Bronchial epithelial cell (primary cell): ENCODE data around the gene ANKIB1. TPM values are rescaled to one million over a fixed set of nuclear protein-coding genes. Genes with fewer than 3 reads are reported as not detected.

Experiments used
- DNase-seq: peaks from one replicate; pipeline ENCODE4 v3.0.0-alpha.2; 2010; ENCODE audit warnings: low read depth
- FAIRE-seq: peaks from 2 replicates; lab custom pipeline; 2011; peaks lifted over from hg19 to GRCh38; lab: Jason Lieb, UNC
- H3K27me3 ChIP-seq: 2 replicates; pipeline ENCODE4 v1.5.1; 2011; ENCODE audit warnings: low read length; ENCODE audit not compliant: control insufficient read depth, insufficient read depth
- H3K36me3 ChIP-seq: 2 replicates; pipeline ENCODE4 v1.5.1; 2011; ENCODE audit warnings: low read length; ENCODE audit not compliant: control insufficient read depth, insufficient read depth
- H3K4me3 ChIP-seq: 2 replicates; pipeline ENCODE4 v1.5.1; 2011; ENCODE audit warnings: mild to moderate bottlenecking, low read depth, low read length, control low read depth
- total RNA-seq: library from RNA; depleted of rRNA; stranded (reverse); fragments of >200 nt; gene quantifications from 2 replicates; pipeline ENCODE4 v1.2.1, GENCODE V29; 2014
- TF ChIP-seq, protein P1 (sequence below): IDR thresholded peaks from 2 replicates; pipeline ENCODE4 v1.5.1; 2011; ENCODE audit warnings: mild to moderate bottlenecking, moderate library complexity, low read length, control low read depth, inconsistent platforms; ENCODE audit not compliant: insufficient read depth, severe bottlenecking

ANKIB1 gene
- total RNA-seq, 1 donor from 2014 or later, result 42.1 TPM

DNA sequence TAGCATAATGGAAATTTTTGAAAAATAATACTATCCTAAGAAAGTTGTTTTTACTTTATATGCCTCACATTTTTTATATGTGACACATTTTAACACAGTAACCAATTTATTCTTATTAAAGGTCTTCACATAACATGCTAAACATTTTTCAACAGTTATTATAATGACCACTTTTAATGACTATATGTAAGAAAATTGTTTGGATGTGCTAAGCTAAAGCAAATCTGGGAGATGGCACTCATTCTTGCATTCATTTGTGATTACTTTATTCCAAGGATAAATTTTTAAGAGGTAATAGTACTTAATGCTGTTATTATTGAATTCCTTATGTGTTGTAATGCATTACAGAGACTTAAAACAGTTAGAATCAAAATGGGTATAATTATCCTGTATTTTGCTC, 88.1 kb downstream of the ANKIB1 start:
- FAIRE-seq, result no peak
- H3K4me3 ChIP-seq, result no peak overlapping the region
- DNase-seq, result no peak
- no peaks in the 10 kb centered on the region for H3K36me3 ChIP-seq
- TF ChIP-seq, protein P1, sequence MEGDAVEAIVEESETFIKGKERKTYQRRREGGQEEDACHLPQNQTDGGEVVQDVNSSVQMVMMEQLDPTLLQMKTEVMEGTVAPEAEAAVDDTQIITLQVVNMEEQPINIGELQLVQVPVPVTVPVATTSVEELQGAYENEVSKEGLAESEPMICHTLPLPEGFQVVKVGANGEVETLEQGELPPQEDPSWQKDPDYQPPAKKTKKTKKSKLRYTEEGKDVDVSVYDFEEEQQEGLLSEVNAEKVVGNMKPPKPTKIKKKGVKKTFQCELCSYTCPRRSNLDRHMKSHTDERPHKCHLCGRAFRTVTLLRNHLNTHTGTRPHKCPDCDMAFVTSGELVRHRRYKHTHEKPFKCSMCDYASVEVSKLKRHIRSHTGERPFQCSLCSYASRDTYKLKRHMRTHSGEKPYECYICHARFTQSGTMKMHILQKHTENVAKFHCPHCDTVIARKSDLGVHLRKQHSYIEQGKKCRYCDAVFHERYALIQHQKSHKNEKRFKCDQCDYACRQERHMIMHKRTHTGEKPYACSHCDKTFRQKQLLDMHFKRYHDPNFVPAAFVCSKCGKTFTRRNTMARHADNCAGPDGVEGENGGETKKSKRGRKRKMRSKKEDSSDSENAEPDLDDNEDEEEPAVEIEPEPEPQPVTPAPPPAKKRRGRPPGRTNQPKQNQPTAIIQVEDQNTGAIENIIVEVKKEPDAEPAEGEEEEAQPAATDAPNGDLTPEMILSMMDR, result no peak
- no peaks in the 10 kb centered on the region for H3K27me3 ChIP-seq

DNA sequence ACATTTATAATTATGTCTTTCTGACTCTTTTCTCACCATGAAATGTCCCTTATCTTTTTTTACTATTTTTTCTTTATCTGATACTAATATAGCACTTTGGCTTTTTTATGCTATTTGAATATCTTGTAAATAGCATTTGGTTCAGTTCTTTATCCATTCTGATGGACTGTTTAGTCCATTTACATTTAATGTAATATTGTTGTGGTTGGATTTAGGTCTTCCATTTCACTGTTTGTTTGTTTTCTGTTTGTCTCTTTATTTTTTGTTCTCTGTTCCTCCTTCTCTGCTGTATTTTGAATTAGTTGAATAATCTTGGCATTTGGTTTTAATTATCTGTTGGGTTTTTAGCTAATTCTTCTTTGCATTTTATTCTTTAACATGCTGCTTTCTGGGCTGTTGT, 89.8 kb downstream of the ANKIB1 start:
- Histone ChIP-seq H3K36me3 (peaks cover 1% of the 10 kb centered on the region), H3K4me3 (no peak overlapping the region), H3K27me3 (no peaks in the 10 kb centered on the region)
- DNase-seq (no peak), FAIRE-seq (no peak)
- TF ChIP-seq, protein P1, result no peak

DNA sequence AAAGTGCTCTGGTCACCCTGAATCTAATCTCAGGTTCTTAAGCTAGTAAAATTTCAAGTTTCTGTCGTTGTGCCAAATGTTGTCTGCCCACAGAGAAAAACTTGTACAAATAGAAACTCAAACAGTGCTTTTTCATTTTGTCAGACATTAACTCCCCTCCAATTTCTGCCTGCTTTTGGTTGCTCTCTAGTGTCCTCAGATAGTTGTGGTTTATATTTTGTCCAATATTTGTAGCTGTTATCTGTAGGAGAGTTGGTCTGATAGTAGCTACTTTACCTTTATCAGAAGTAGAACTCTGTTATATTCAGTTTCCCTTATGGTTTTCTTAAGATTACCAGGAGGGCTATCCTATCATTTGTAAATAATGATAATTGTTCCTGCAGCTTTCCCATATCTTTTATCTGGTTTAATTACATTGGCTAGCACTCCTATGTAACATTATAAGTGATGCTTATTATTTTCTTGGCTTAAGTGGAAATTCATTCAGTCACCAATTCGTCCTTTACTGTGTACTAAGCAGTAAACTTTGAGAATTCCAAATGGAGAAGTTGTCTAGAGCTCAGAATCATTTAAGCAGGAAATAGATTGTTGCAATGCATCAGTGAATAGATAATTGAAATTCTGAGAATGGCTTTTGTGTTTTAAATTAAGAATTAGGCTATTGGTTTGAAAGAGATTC, 91.0 kb downstream of the ANKIB1 start:
- H3K36me3 ChIP-seq, result peaks cover 1% of the 10 kb centered on the region
- TF ChIP-seq, protein P1, result no peak
- DNase-seq (no peak), FAIRE-seq (no peak)
- H3K27me3 ChIP-seq, result no peaks in the 10 kb centered on the region
- H3K4me3 ChIP-seq, result no peak overlapping the region

DNA sequence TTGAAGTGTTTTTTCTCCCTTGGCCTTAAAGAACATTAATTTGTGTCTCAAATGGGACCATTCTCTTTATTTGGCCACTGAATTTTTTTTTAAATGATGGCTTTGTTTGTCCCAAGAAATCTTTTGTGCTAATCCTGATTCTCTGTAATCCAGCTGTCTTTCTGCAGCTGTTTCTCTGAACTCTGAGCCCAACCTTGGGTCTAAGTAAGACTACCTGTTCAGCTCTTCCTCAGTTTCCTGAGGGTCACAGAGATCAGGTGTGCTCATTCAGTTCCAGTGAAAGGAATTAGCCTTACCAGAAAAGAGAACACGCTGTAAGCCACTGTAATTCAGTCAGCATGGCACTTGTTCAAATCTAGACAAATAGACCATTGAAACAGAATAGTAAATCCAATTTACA, 94.2 kb downstream of the ANKIB1 start:
- FAIRE-seq (no peak), DNase-seq (no peak)
- TF ChIP-seq, protein P1, result no peak
- H3K27me3 ChIP-seq, result no peaks in the 10 kb centered on the region
- H3K36me3 ChIP-seq, result peaks cover 4% of the 10 kb centered on the region
- H3K4me3 ChIP-seq, result no peak overlapping the region

DNA sequence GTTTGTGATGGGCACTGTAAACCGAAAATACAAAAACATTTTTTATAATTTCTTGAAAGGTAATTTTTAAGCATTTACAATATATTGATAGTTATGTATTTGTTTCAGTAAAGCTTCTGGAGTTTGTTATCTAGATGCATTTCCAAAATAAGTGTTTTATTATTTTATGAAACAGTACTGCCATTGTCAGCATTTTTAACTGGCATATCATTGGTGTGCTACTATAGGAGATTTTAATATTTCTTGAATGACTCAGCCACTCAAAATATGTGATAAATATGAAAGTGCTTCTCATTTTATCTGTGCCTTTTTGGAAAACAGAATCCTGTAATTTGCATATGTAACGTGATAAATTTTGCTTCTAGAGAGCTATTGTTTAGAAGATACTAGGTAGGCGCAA, 97.9 kb downstream of the ANKIB1 start:
- TF ChIP-seq, protein P1, result no peak
- peaks cover 4% of the 10 kb centered on the region for H3K36me3 ChIP-seq
- FAIRE-seq (no peak), DNase-seq (no peak)
- no peaks in the 10 kb centered on the region for H3K27me3 ChIP-seq
- no peak overlapping the region for H3K4me3 ChIP-seq

DNA sequence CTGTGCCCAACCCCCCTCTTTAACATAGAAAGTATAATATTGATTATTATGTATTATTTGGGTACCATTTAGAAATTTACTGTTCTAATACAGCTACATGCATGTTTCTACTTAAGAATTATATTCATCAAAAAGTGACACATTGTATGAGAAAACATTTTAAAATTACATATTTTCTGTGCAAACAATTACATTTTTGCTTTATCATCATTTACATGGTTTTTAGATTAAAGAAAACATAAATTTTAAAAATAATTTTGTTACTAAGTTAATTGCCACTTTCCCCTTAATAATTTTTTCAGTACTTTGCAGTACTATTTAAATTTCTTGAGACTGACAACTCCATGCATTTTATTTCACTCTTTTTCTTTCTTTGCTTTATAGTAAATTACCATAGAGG, 106.2 kb downstream of the ANKIB1 start:
- FAIRE-seq (no peak), DNase-seq (no peak)
- H3K36me3 ChIP-seq, result peaks cover 5% of the 10 kb centered on the region
- TF ChIP-seq, protein P1, result no peak
- H3K4me3 ChIP-seq, result no peak overlapping the region
- H3K27me3 ChIP-seq, result no peaks in the 10 kb centered on the region
